A673 (cell line): ENCODE measurements around the gene LCMT1. TPM values are rescaled to one million over a fixed set of nuclear protein-coding genes. Genes with fewer than 3 reads are reported as not detected.

Experiments
- BruUV-seq: library from RNA; stranded (reverse); fragments of 400-500 nt; replicated peaks from 2 replicates; lab custom pipeline; 2021; lab: Mats Ljungman, UMichigan
- CTCF ChIA-PET: fragments of 300-600 bp; sonication (Branson Sonifier 250); formaldehyde crosslinking; loops from one replicate; lab custom pipeline; 2022; ENCODE audit warnings: antibody characterized with exemption; lab: Charles Lee
- POLR2A ChIA-PET: fragments of 300-600 bp; sonication (Branson Sonifier 250); formaldehyde crosslinking; loops from one replicate; lab custom pipeline; 2022; ENCODE audit warnings: antibody characterized with exemption; ENCODE audit not compliant: low non-redundant PET; lab: Charles Lee
- DNase-seq: peaks from one replicate; pipeline ENCODE4 v3.0.0-alpha.2; 2015; ENCODE audit warnings: low spot score
- H3K27ac ChIP-seq: fragments of 200-600 bp; sonication (generic); 2 replicates; pipeline ENCODE4 v1.5.1; 2016; ENCODE audit warnings: mixed run types, low read depth, mild to moderate bottlenecking, mixed read lengths, antibody characterized with exemption, low read length; ENCODE audit not compliant: poor library complexity, severe bottlenecking
- H3K27me3 ChIP-seq: fragments of 200-600 bp; sonication (generic); replicated peaks from 2 replicates; pipeline ENCODE4 v1.6.1; 2017; ENCODE audit warnings: mixed run types, low read depth, mild to moderate bottlenecking, mixed read lengths, antibody characterized with exemption, low read length; ENCODE audit not compliant: insufficient read depth, poor library complexity
- H3K36me3 ChIP-seq: fragments of 200-600 bp; sonication (generic); 2 replicates; pipeline ENCODE4 v1.6.1; 2016; ENCODE audit warnings: mixed run types, mild to moderate bottlenecking, mixed read lengths, antibody characterized with exemption, low read length; ENCODE audit not compliant: insufficient read depth, poor library complexity, severe bottlenecking
- H3K4me1 ChIP-seq: fragments of 200-600 bp; sonication (generic); 2 replicates; pipeline ENCODE4 v1.6.1; 2017; ENCODE audit warnings: mixed run types, mild to moderate bottlenecking, mixed read lengths, antibody characterized with exemption, low read length; ENCODE audit not compliant: insufficient read depth, poor library complexity, severe bottlenecking
- H3K4me3 ChIP-seq: fragments of 200-600 bp; sonication (generic); 2 replicates; pipeline ENCODE4 v1.5.1; 2016; ENCODE audit warnings: low read depth, mixed run types, mild to moderate bottlenecking, mixed read lengths, low read length; ENCODE audit not compliant: poor library complexity, severe bottlenecking
- H3K9me3 ChIP-seq: fragments of 200-600 bp; sonication (generic); 2 replicates; pipeline ENCODE4 v1.6.1; 2016; ENCODE audit warnings: mixed run types, low read depth, mild to moderate bottlenecking, mixed read lengths, antibody characterized with exemption, low read length; ENCODE audit not compliant: poor library complexity, severe bottlenecking
- CTCF ChIP-seq: fragments of 300-800, 200-600 bp; sonication (generic); conservative IDR thresholded peaks from 2 replicates; pipeline ENCODE4 v1.5.1; 2017; ENCODE audit warnings: low read depth, mild to moderate bottlenecking, antibody characterized with exemption, low read length, moderate library complexity, mixed read lengths
- EZH2 ChIP-seq: fragments of 200-600 bp; sonication (generic); IDR thresholded peaks from 2 replicates; pipeline ENCODE4 v1.6.1; 2017; ENCODE audit warnings: borderline replicate concordance, low read depth, mild to moderate bottlenecking, mixed read lengths, antibody characterized with exemption, low read length; ENCODE audit not compliant: poor library complexity, severe bottlenecking
- intact Hi-C: fragments of 100-400 bp; cut with micrococcal nuclease; formaldehyde crosslinking; loops from one replicate; pipeline ENCODE4 v1.10.0; 2022; ENCODE audit not compliant: unreplicated experiment
- total RNA-seq: library from RNA; stranded (reverse); gene quantifications from 2 replicates; pipeline ENCODE4 v1.2.3, GENCODE V29; 2021

LCMT1 gene
- total RNA-seq, 1 experiment from 2014 or later, result 56.3 TPM

GRCh38 chr16:25143928-25144327 lies 32.4 kb downstream of the LCMT1 start:
- no peaks in the 10 kb centered on the region for H3K9me3 ChIP-seq
- DNase-seq, result peak; percentile 13
- peaks cover 18% of the 10 kb centered on the region for H3K36me3 ChIP-seq
- TF ChIP-seq EZH2 (no peak), CTCF (peak; percentile 38)
- CTCF ChIA-PET, result no interaction called here
- POLR2A ChIA-PET, result no interaction called here
- H3K27ac ChIP-seq, result no peak overlapping the region
- H3K27me3 ChIP-seq, result no peaks in the 10 kb centered on the region
- BruUV-seq, result no TSS peak
- H3K4me3 ChIP-seq, result no peak overlapping the region
- intact Hi-C loops, result no loop called here
- H3K4me1 ChIP-seq, result no peaks in the 10 kb centered on the region

DNA sequence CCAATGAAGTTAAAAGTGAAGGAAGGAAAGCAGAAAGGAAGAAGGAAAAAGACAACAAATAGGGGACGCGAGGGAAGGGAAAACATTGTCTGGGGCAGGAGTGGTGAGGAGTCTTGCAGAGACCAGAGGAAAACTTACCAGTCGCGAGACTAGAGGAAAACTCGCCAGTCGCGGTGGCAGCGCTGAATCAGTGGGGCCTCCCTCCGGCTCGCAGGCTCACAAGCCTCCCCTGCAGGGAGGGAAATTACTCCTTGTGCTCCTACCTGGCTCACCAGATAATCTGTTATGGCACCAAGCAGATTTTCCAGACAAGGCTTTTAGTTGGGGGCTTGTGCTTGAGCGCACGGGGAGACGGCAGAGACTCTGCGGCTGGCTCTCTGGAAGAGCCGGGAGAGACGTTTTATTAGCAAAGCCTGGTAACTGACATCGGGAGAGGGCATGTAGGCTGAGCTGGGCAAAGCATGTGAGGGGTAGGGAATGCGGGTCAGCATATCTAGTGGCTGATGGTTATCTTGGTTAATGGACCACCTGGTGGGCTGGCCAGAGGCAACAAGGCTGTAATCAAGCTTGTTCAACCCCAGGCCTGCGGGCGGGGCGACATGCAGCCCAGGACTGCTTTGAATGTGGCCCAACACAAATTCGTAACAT lies 37.1 kb downstream of the LCMT1 start:
- BruUV-seq, result no TSS peak

GRCh38 chr16:25151996-25152395 lies 40.5 kb downstream of the LCMT1 start:
- H3K4me3 ChIP-seq, result no peak overlapping the region
- H3K4me1 ChIP-seq, result no peaks in the 10 kb centered on the region
- no peaks in the 10 kb centered on the region for H3K9me3 ChIP-seq
- no TSS peak for BruUV-seq
- H3K27ac ChIP-seq, result no peak overlapping the region
- TF ChIP-seq CTCF, result no peak
- TF ChIP-seq EZH2, result no peak
- intact Hi-C loops, result no loop called here
- ChIA-PET POLR2A (no interaction called here), CTCF (interaction anchor here (0.6 kb wide), 1 partner anchor 74 kb away, joined by 3 read pairs; no protein-coding TSS in a partner anchor)
- no peak for DNase-seq
- H3K27me3 ChIP-seq, result no peaks in the 10 kb centered on the region
- H3K36me3 ChIP-seq, result peaks cover 8% of the 10 kb centered on the region

More for the DNA sequence above, 37.1 kb downstream of the LCMT1 start:
- Histone ChIP-seq H3K9me3 (no peaks in the 10 kb centered on the region), H3K27ac (no peak overlapping the region), H3K36me3 (peaks cover 3% of the 10 kb centered on the region), H3K4me1 (no peaks in the 10 kb centered on the region), H3K27me3 (no peaks in the 10 kb centered on the region), H3K4me3 (no peak overlapping the region)
- no peak for DNase-seq
- CTCF ChIA-PET, result no interaction called here
- TF ChIP-seq EZH2, result no peak
- TF ChIP-seq CTCF, result no peak
- intact Hi-C loops, result no loop called here
- POLR2A ChIA-PET, result no interaction called here
